ENCODE results near the gene GPR137C. TPM values are rescaled to one million over a fixed set of nuclear protein-coding genes. Genes with fewer than 3 reads are reported as not detected.

The GPR137C gene
- total and polyA plus RNA-seq, 2 of the 13 experiments (the other 11 are each of a cell fraction or from before 2014, with no cell fraction given), result 0.34 to 0.51 TPM

GRCh38 chr14:52552063-52552988, at the start of gene GPR137C, which contains the start of gene TXNDC16 (continued):
- 0 out of 2 replicates have a peak, but pooled peaks have one; percentile 51 for TF ChIP-seq ZNF34 (CRISPR knock-in tag; IDR thresholded peaks at IDR 0.05; ENCODE audit: borderline replicate concordance)
- 0 out of 2 replicates have a peak, but pooled peaks have one; percentile 18 for TF ChIP-seq ZNF740 (CRISPR knock-in tag; IDR thresholded peaks at IDR 0.05)
- peak; percentile 70; the same call in 1 of the 2 replicates for TF ChIP-seq NFKB2 (CRISPR knock-in tag; IDR thresholded peaks at IDR 0.05; ENCODE audit: borderline replicate concordance)
- no peak for TF ChIP-seq DPF2 (CRISPR knock-in tag; IDR thresholded peaks at IDR 0.05; ENCODE audit: borderline replicate concordance, low read depth)
- TF ChIP-seq ZNF768 (CRISPR knock-in tag; IDR thresholded peaks at IDR 0.05), result peak; percentile 61; the same call in 1 of the 2 replicates
- peak; percentile 95 for TF ChIP-seq SP2 (CRISPR knock-in tag; IDR thresholded peaks at IDR 0.05)
- TF ChIP-seq ZNF275 (CRISPR knock-in tag; IDR thresholded peaks at IDR 0.05; ENCODE audit: borderline replicate concordance), result peak; percentile 78
- no peak for TF ChIP-seq ZNF264 (CRISPR knock-in tag; IDR thresholded peaks at IDR 0.05)
- TF ChIP-seq ZSCAN5A (CRISPR knock-in tag; IDR thresholded peaks at IDR 0.05; ENCODE audit: borderline replicate concordance), result peak; percentile 93
- TF ChIP-seq CCAR2 (optimal IDR thresholded peaks at IDR 0.05; ENCODE audit: low read depth, low read length), result no peak
- TF ChIP-seq NRL (CRISPR knock-in tag; IDR thresholded peaks at IDR 0.05; ENCODE audit: borderline replicate concordance), result peak; percentile 81; the same call in 1 of the 2 replicates
- no peak for TF ChIP-seq ZNF749 (CRISPR knock-in tag; IDR thresholded peaks at IDR 0.05; ENCODE audit: borderline replicate concordance)
- TF ChIP-seq IKZF4 (CRISPR knock-in tag; IDR thresholded peaks at IDR 0.05; ENCODE audit: borderline replicate concordance, low read depth, not compliant biosample characterization), result peak; percentile 51
- peak; percentile 82; the same call in 1 of the 2 replicates for TF ChIP-seq ZNF607 (CRISPR knock-in tag; IDR thresholded peaks at IDR 0.05; ENCODE audit: borderline replicate concordance)
- 0 out of 2 replicates have a peak, but pooled peaks have one; percentile 53 for TF ChIP-seq ZNF776 (CRISPR knock-in tag; IDR thresholded peaks at IDR 0.05)
- no peak for TF ChIP-seq REXO4 (CRISPR knock-in tag; IDR thresholded peaks at IDR 0.05; ENCODE audit: borderline replicate concordance)
- TF ChIP-seq RNF219 (CRISPR knock-in tag; IDR thresholded peaks at IDR 0.05), result no peak
- no peak for TF ChIP-seq MTA3 (CRISPR knock-in tag; IDR thresholded peaks at IDR 0.05)

Measured in HepG2 (cell line).